ENCODE measurements around the gene LRG1. TPM values are rescaled to one million over a fixed set of nuclear protein-coding genes. Genes with fewer than 3 reads are reported as not detected.

The LRG1 gene
- total and polyA plus RNA-seq, 2 of the 13 experiments (the other 11 are each of a cell fraction or from before 2014, with no cell fraction given), result 12.0 to 39.3 TPM

DNA sequence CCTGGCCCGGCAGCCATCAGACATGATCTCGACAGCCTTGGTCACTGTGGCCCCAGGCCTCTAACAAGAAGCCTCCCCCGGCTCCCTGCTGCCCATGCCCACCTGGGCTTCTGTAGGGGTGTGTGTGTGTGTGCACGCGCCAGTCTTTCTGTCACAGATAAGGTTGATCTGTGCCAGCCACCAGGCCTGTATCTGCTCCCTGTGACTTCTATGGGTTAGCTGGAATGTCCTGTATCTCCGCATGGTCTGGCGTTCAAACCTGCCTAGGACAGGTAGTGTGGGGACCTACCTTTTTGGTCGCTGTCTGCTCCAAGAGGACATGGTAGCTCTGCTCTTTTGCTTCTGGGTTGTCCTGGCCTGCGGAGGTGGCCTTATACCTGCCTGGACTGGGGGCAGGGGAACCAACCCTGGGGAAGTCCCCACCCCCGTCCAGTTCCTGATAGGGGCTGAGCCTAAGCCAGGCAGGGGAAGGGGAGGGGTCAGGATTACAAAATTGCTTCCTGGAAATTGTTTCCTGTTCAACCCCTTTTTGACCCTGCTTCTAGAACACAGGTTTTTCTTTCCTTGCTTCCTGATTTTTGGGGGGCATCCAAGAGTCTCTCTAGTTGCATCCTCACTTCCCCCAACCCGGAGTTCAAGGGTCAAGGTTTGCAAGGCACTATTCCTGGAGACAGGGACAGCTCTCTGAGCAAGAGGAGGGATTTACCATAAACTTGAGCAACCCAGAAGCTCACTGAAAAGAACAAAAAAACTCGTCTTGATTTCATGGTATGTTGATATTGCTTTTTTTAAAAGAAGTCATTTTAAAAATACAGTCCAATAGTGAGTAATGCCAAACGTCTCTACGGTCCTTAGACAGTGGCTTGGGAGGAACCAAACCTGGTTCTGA, at the start of gene LRG1 (continued):
- TF ChIP-seq, protein P1, sequence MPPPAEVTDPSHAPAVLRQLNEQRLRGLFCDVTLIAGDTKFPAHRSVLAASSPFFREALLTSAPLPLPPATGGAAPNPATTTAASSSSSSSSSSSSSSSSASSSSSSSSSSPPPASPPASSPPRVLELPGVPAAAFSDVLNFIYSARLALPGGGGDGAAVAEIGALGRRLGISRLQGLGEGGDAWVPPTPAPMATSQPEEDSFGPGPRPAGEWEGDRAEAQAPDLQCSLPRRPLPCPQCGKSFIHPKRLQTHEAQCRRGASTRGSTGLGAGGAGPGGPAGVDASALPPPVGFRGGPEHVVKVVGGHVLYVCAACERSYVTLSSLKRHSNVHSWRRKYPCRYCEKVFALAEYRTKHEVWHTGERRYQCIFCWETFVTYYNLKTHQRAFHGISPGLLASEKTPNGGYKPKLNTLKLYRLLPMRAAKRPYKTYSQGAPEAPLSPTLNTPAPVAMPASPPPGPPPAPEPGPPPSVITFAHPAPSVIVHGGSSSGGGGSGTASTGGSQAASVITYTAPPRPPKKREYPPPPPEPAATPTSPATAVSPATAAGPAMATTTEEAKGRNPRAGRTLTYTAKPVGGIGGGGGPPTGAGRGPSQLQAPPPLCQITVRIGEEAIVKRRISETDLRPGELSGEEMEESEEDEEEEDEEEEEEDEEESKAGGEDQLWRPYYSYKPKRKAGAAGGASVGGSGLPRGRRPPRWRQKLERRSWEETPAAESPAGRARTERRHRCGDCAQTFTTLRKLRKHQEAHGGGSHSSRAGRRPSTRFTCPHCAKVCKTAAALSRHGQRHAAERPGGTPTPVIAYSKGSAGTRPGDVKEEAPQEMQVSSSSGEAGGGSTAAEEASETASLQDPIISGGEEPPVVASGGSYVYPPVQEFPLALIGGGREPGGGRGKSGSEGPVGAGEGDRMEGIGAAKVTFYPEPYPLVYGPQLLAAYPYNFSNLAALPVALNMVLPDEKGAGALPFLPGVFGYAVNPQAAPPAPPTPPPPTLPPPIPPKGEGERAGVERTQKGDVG (CRISPR knock-in tag; IDR thresholded peaks at IDR 0.05; ENCODE audit: borderline replicate concordance), result no peak
- TF ChIP-seq FOXJ3 (CRISPR knock-in tag; IDR thresholded peaks at IDR 0.05; ENCODE audit: borderline replicate concordance) (no peak), ZNF589 (CRISPR knock-in tag; conservative IDR thresholded peaks at IDR 0.05) (no peak), GFI1 (CRISPR knock-in tag; IDR thresholded peaks at IDR 0.05; ENCODE audit: borderline replicate concordance) (peak; percentile 74; the same call in 1 of the 2 replicates), ZSCAN9 (CRISPR knock-in tag; IDR thresholded peaks at IDR 0.05; ENCODE audit: borderline replicate concordance) (peak; percentile 55), ZNF343 (CRISPR knock-in tag; IDR thresholded peaks at IDR 0.05) (no peak), ZNF235 (CRISPR knock-in tag; IDR thresholded peaks at IDR 0.05; ENCODE audit: borderline replicate concordance) (no peak), FOSL1 (CRISPR knock-in tag; IDR thresholded peaks at IDR 0.05; ENCODE audit: borderline replicate concordance) (no peak), ARNTL (CRISPR knock-in tag; IDR thresholded peaks at IDR 0.05) (no peak), RBFOX2 (IDR thresholded peaks at IDR 0.05; ENCODE audit: low read depth, low read length) (0 out of 2 replicates have a peak, but pooled peaks have one; percentile 21), NFE2L2 (IDR thresholded peaks at IDR 0.05; ENCODE audit: low read length) (no peak), ZNF337 (CRISPR knock-in tag; IDR thresholded peaks at IDR 0.05; ENCODE audit: borderline replicate concordance, low read depth) (no peak)
- TF ChIP-seq, protein P2, sequence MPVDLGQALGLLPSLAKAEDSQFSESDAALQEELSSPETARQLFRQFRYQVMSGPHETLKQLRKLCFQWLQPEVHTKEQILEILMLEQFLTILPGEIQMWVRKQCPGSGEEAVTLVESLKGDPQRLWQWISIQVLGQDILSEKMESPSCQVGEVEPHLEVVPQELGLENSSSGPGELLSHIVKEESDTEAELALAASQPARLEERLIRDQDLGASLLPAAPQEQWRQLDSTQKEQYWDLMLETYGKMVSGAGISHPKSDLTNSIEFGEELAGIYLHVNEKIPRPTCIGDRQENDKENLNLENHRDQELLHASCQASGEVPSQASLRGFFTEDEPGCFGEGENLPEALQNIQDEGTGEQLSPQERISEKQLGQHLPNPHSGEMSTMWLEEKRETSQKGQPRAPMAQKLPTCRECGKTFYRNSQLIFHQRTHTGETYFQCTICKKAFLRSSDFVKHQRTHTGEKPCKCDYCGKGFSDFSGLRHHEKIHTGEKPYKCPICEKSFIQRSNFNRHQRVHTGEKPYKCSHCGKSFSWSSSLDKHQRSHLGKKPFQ (CRISPR knock-in tag; IDR thresholded peaks at IDR 0.05; ENCODE audit: insufficient replicate concordance), result peak; percentile 51
- TF ChIP-seq, protein P3, sequence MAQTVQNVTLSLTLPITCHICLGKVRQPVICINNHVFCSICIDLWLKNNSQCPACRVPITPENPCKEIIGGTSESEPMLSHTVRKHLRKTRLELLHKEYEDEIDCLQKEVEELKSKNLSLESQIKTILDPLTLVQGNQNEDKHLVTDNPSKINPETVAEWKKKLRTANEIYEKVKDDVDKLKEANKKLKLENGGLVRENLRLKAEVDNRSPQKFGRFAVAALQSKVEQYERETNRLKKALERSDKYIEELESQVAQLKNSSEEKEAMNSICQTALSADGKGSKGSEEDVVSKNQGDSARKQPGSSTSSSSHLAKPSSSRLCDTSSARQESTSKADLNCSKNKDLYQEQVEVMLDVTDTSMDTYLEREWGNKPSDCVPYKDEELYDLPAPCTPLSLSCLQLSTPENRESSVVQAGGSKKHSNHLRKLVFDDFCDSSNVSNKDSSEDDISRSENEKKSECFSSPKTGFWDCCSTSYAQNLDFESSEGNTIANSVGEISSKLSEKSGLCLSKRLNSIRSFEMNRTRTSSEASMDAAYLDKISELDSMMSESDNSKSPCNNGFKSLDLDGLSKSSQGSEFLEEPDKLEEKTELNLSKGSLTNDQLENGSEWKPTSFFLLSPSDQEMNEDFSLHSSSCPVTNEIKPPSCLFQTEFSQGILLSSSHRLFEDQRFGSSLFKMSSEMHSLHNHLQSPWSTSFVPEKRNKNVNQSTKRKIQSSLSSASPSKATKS (CRISPR knock-in tag; IDR thresholded peaks at IDR 0.05), result no peak
- TF ChIP-seq, protein P4, sequence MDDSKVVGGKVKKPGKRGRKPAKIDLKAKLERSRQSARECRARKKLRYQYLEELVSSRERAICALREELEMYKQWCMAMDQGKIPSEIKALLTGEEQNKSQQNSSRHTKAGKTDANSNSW (CRISPR knock-in tag; IDR thresholded peaks at IDR 0.05; ENCODE audit: borderline replicate concordance), result no peak
- TF ChIP-seq, protein P5, sequence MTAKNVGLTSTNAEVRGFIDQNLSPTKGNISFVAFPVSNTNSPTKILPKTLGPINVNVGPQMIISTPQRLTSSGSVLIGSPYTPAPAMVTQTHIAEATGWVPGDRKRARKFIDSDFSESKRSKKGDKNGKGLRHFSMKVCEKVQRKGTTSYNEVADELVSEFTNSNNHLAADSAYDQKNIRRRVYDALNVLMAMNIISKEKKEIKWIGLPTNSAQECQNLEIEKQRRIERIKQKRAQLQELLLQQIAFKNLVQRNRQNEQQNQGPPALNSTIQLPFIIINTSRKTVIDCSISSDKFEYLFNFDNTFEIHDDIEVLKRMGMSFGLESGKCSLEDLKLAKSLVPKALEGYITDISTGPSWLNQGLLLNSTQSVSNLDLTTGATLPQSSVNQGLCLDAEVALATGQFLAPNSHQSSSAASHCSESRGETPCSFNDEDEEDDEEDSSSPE (CRISPR knock-in tag; IDR thresholded peaks at IDR 0.05), result 0 out of 2 replicates have a peak, but pooled peaks have one; percentile 15
- TF ChIP-seq, protein P6, sequence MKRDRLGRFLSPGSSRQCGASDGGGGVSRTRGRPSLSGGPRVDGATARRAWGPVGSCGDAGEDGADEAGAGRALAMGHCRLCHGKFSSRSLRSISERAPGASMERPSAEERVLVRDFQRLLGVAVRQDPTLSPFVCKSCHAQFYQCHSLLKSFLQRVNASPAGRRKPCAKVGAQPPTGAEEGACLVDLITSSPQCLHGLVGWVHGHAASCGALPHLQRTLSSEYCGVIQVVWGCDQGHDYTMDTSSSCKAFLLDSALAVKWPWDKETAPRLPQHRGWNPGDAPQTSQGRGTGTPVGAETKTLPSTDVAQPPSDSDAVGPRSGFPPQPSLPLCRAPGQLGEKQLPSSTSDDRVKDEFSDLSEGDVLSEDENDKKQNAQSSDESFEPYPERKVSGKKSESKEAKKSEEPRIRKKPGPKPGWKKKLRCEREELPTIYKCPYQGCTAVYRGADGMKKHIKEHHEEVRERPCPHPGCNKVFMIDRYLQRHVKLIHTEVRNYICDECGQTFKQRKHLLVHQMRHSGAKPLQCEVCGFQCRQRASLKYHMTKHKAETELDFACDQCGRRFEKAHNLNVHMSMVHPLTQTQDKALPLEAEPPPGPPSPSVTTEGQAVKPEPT (CRISPR knock-in tag; IDR thresholded peaks at IDR 0.05; ENCODE audit: low read depth), result no peak
